K562 (cell line): ENCODE measurements around the gene SPATA33. TPM values are rescaled to one million over a fixed set of nuclear protein-coding genes. Genes with fewer than 3 reads are reported as not detected.
A peak's percentile ranks its signal among the peaks of the same experiment; 100 is the strongest.

Experiments used
- CEBPZ ChIP-seq: fragments of 150-350 bp; IDR thresholded peaks from 2 replicates; pipeline ENCODE4 v1.6.1; 2014; ENCODE audit warnings: low read depth, mild to moderate bottlenecking, low read length, borderline replicate concordance
- CHAMP1 ChIP-seq: fragments of 450-650 bp; IDR thresholded peaks from 2 replicates; pipeline ENCODE4 v1.6.1; 2016; ENCODE audit warnings: mild to moderate bottlenecking
- DIDO1 ChIP-seq: fragments of 450-650 bp; IDR thresholded peaks from 2 replicates; pipeline ENCODE4 v1.6.1; 2016; ENCODE audit warnings: low read depth, missing biosample characterization, missing genetic modification characterization
- ETV1 ChIP-seq: fragments of 450-650 bp; conservative IDR thresholded peaks from 2 replicates; pipeline ENCODE4 v1.6.1; 2016; ENCODE audit warnings: missing genetic modification characterization, control low read depth, low read depth, missing compliant biosample characterization
- MAZ ChIP-seq, 2 experiments: fragments of 450-650 bp in 1 of 2; sonication (generic) in 1 of 2; formaldehyde crosslinking; IDR thresholded peaks in 1 of 2; conservative IDR thresholded peaks in 1 of 2; 2 replicates each; pipeline versions ENCODE4 v1.4.0 to v1.5.0; 2020; ENCODE audit warnings: mild to moderate bottlenecking in 1 of 2, missing genetic modification reagents in 1 of 2
- RBM34 ChIP-seq: fragments of 200-400 bp; formaldehyde crosslinking; IDR thresholded peaks from 2 replicates; pipeline ENCODE4 v1.6.1; 2018; ENCODE audit warnings: low read length, borderline replicate concordance; ENCODE audit not compliant: insufficient read depth
- STAT5B ChIP-seq: fragments of 250-450 bp; sonication (Bioruptor Pico); IDR thresholded peaks from 2 replicates; pipeline ENCODE4 v1.8.0; 2021; ENCODE audit warnings: mild to moderate bottlenecking, inconsistent platforms
- ZBTB8A ChIP-seq: fragments of 450-650 bp; IDR thresholded peaks from 2 replicates; pipeline ENCODE4 v1.6.1; 2018; ENCODE audit warnings: mild to moderate bottlenecking, moderate library complexity; ENCODE audit not compliant: partially characterized antibody
- ZNF175 ChIP-seq: fragments of 200-800 bp; sonication (Bioruptor generic); IDR thresholded peaks from 2 replicates; pipeline ENCODE4 v1.6.1; 2016; ENCODE audit warnings: low read depth, mild to moderate bottlenecking, missing genetic modification characterization, missing compliant biosample characterization
- ZNF184 ChIP-seq: sonication (generic); formaldehyde crosslinking; IDR thresholded peaks from 2 replicates; pipeline ENCODE4 v1.5.0; 2020; ENCODE audit warnings: missing genetic modification reagents
- ZNF311 ChIP-seq: fragments of 250-450 bp; sonication (Bioruptor Pico); IDR thresholded peaks from 2 replicates; pipeline ENCODE4 v1.4.0; 2020; ENCODE audit warnings: mild to moderate bottlenecking, moderate library complexity
- ZNF780A ChIP-seq: fragments of 250-450 bp; sonication (Bioruptor Pico); IDR thresholded peaks from 2 replicates; pipeline ENCODE4 v1.5.0; 2021; ENCODE audit warnings: mild to moderate bottlenecking
- ZNF785 ChIP-seq: fragments of 250-450 bp; sonication (Bioruptor Pico); IDR thresholded peaks from 2 replicates; pipeline ENCODE4 v1.4.0; 2020; ENCODE audit warnings: mild to moderate bottlenecking
- polyA plus RNA-seq, 8 experiments: library from polyadenylated mRNA; depleted of rRNA in 4 of 8; stranded (reverse) in 5 of 8; unstranded in 3 of 8; fragments of >200 nt; fragmentation: Nextera tagmentation in 2 of 8; fragmentation: Illumina TruSeq in 1 of 8; extraction: Ambion mirVana in 2 of 8; extraction: Trizol in 1 of 8; gene quantifications; 2 replicates each; pipeline versions ENCODE4 v1.2.1 to v1.2.3, GENCODE V29; 2011 to 2014; ENCODE audit warnings: inconsistent platforms in 1 of 8, missing spikeins in 1 of 8
- total RNA-seq, 7 experiments: library from RNA; depleted of rRNA in 6 of 7; stranded (reverse); fragments of >200 nt in 6 of 7; fragmentation: Illumina TruSeq in 2 of 7; extraction: Trizol in 2 of 7; gene quantifications; 2 replicates each; pipeline versions ENCODE4 v1.2.1 to v1.2.3, GENCODE V29; 2011 to 2021; ENCODE audit warnings: low replicate concordance in 1 of 7
- TF ChIP-seq, protein P1 (sequence below), 2 experiments: fragments of 450-650 bp; IDR thresholded peaks; 2 replicates each; pipeline ENCODE4 v1.6.1; 2016
- TF ChIP-seq, protein P2 (sequence below): sonication (generic); formaldehyde crosslinking; IDR thresholded peaks from 2 replicates; pipeline ENCODE4 v1.8.1; 2023; ENCODE audit warnings: mild to moderate bottlenecking, missing genetic modification reagents
- TF ChIP-seq, protein P3 (sequence below): sonication (generic); formaldehyde crosslinking; IDR thresholded peaks from 2 replicates; pipeline ENCODE4 v1.8.0; 2022; ENCODE audit warnings: mild to moderate bottlenecking, missing genetic modification reagents, borderline replicate concordance

Gene SPATA33
- total and polyA plus RNA-seq, 9 of the 15 experiments (the other 6 are each of a cell fraction or from before 2014, with no cell fraction given), result 4.0 to 20.0 (median 11.8) TPM

DNA sequence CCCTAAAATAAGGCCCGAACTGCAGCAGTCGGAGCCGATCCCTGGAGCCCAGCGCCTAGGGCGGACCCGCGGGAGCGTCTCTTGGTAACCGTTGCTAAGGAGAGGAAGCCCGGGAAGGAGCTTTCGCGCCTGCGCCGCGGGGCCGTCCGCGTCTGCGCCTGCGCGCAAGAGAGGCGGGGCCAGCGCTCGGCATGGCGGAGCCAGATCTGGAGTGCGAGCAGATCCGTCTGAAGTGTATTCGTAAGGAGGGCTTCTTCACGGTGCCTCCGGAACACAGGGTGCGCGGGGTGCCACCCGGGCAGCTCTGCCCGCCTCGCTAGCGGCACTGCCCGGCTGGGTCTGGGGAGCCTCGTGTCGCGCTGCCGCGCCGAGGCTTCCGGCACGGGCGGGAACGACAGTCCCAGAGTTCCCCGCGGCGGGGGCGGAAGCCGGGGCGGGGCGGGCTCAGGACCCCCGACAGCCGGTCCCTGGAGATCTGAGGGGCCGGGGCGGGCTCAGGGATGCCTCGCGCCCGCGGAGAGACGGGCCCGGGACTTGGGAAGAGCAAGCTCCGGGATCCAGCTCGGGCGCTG, 29.0 kb downstream of the SPATA33 start, which contains the start of gene CDK10 (continued):
- TF ChIP-seq ZBTB8A (no peak), STAT5B (CRISPR knock-in tag) (no peak), CHAMP1 (no peak), RBM34 (no peak), ZNF785 (CRISPR knock-in tag) (no peak), ZNF311 (CRISPR knock-in tag) (no peak), ZNF184 (CRISPR knock-in tag) (no peak), ETV1 (tag) (peak; percentile 62), CEBPZ (no peak), ZNF175 (CRISPR knock-in tag) (no peak), ZNF780A (CRISPR knock-in tag) (no peak), MAZ (CRISPR knock-in tag; conservative IDR thresholded peaks at IDR 0.05 in 1 of 2, IDR thresholded peaks at IDR 0.05 in 1 of 2) (peak in 1 of 2 experiments; percentile 84), DIDO1 (tag) (no peak)
- TF ChIP-seq, protein P1, sequence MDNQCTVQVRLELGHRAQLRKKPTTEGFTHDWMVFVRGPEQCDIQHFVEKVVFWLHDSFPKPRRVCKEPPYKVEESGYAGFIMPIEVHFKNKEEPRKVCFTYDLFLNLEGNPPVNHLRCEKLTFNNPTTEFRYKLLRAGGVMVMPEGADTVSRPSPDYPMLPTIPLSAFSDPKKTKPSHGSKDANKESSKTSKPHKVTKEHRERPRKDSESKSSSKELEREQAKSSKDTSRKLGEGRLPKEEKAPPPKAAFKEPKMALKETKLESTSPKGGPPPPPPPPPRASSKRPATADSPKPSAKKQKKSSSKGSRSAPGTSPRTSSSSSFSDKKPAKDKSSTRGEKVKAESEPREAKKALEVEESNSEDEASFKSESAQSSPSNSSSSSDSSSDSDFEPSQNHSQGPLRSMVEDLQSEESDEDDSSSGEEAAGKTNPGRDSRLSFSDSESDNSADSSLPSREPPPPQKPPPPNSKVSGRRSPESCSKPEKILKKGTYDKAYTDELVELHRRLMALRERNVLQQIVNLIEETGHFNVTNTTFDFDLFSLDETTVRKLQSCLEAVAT (IDR thresholded peaks at IDR 0.05), result no peak
- TF ChIP-seq, protein P2, sequence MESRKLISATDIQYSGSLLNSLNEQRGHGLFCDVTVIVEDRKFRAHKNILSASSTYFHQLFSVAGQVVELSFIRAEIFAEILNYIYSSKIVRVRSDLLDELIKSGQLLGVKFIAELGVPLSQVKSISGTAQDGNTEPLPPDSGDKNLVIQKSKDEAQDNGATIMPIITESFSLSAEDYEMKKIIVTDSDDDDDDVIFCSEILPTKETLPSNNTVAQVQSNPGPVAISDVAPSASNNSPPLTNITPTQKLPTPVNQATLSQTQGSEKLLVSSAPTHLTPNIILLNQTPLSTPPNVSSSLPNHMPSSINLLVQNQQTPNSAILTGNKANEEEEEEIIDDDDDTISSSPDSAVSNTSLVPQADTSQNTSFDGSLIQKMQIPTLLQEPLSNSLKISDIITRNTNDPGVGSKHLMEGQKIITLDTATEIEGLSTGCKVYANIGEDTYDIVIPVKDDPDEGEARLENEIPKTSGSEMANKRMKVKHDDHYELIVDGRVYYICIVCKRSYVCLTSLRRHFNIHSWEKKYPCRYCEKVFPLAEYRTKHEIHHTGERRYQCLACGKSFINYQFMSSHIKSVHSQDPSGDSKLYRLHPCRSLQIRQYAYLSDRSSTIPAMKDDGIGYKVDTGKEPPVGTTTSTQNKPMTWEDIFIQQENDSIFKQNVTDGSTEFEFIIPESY (CRISPR knock-in tag), result no peak
- TF ChIP-seq, protein P3, sequence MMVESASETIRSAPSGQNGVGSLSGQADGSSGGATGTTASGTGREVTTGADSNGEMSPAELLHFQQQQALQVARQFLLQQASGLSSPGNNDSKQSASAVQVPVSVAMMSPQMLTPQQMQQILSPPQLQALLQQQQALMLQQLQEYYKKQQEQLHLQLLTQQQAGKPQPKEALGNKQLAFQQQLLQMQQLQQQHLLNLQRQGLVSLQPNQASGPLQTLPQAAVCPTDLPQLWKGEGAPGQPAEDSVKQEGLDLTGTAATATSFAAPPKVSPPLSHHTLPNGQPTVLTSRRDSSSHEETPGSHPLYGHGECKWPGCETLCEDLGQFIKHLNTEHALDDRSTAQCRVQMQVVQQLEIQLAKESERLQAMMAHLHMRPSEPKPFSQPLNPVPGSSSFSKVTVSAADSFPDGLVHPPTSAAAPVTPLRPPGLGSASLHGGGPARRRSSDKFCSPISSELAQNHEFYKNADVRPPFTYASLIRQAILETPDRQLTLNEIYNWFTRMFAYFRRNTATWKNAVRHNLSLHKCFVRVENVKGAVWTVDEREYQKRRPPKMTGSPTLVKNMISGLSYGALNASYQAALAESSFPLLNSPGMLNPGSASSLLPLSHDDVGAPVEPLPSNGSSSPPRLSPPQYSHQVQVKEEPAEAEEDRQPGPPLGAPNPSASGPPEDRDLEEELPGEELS (CRISPR knock-in tag), result no peak
